SK-N-SH (cell line): ENCODE measurements around the gene KRT71.

ENCODE experiments used
- CHD2 ChIP-seq: fragments of 150-350 bp; IDR thresholded peaks from 2 replicates; pipeline ENCODE4 v1.6.1; 2018; ENCODE audit warnings: low read length; ENCODE audit not compliant: partially characterized antibody
- CTCF ChIP-seq: fragments of 200-600 bp; sonication (generic); IDR thresholded peaks from 2 replicates; pipeline ENCODE4 v1.6.1; 2017; ENCODE audit warnings: antibody characterized with exemption, mild to moderate bottlenecking, moderate library complexity
- EP300 ChIP-seq, 2 experiments: IDR thresholded peaks; 2 replicates each; pipeline versions ENCODE4 v1.4.0 to v1.6.1; 2012; ENCODE audit warnings: borderline replicate concordance in 1 of 2, low read depth in 1 of 2, low read length in 1 of 2
- EZH2phosphoT487 ChIP-seq: fragments of 200-600 bp; sonication (generic); IDR thresholded peaks from 2 replicates; pipeline ENCODE4 v1.6.1; 2017; ENCODE audit warnings: low read depth, mixed run types, mild to moderate bottlenecking, antibody characterized with exemption, moderate library complexity, borderline replicate concordance
- IRF3 ChIP-seq: fragments of 150-350 bp; IDR thresholded peaks from 2 replicates; pipeline ENCODE4 v1.6.1; 2016; ENCODE audit warnings: mild to moderate bottlenecking, low read depth, low read length
- JUND ChIP-seq: IDR thresholded peaks from 2 replicates; pipeline ENCODE4 v1.4.0; 2012
- MAX ChIP-seq: IDR thresholded peaks from 2 replicates; pipeline ENCODE4 v1.4.0; 2012; ENCODE audit warnings: low read depth
- POLR2AphosphoS5 ChIP-seq: IDR thresholded peaks from 2 replicates; pipeline ENCODE4 v1.6.1; 2012; ENCODE audit warnings: low read depth, low read length
- RAD21 ChIP-seq: IDR thresholded peaks from 2 replicates; pipeline ENCODE4 v1.6.1; 2012; ENCODE audit warnings: mild to moderate bottlenecking, low read length
- REST ChIP-seq: IDR thresholded peaks from 2 replicates; pipeline ENCODE4 v1.6.1; 2012; ENCODE audit warnings: mild to moderate bottlenecking, low read depth, low read length, moderate library complexity
- RFX5 ChIP-seq: IDR thresholded peaks from 2 replicates; pipeline ENCODE4 v1.6.1; 2012; ENCODE audit warnings: mild to moderate bottlenecking, improper control_type of control experiment, low read length
- RXRA ChIP-seq: IDR thresholded peaks from 2 replicates; pipeline ENCODE4 v1.4.0; 2012; ENCODE audit warnings: low read depth, mild to moderate bottlenecking, borderline replicate concordance
- SMC3 ChIP-seq: IDR thresholded peaks from 2 replicates; pipeline ENCODE4 v1.6.1; 2012; ENCODE audit warnings: low read depth, low read length, improper control_type of control experiment
- YY1 ChIP-seq: IDR thresholded peaks from 2 replicates; pipeline ENCODE4 v1.4.0; 2012; ENCODE audit warnings: low read depth, mild to moderate bottlenecking

- no peak for TF ChIP-seq MAX
- no peak for TF ChIP-seq CTCF
- no peak for TF ChIP-seq JUND
- no peak for TF ChIP-seq CHD2
- no peak for TF ChIP-seq EZH2phosphoT487
- TF ChIP-seq REST = no peak
- TF ChIP-seq SMC3 = no peak
- no peak for TF ChIP-seq EP300 (IDR thresholded peaks at IDR 0.05; ENCODE audit: borderline replicate concordance in 1 of 2, low read depth in 1 of 2, low read length in 1 of 2)
- TF ChIP-seq RAD21 = no peak
- no peak for TF ChIP-seq IRF3
- no peak for TF ChIP-seq RFX5
- no peak for TF ChIP-seq RXRA
- no peak for TF ChIP-seq POLR2AphosphoS5
- TF ChIP-seq YY1 = no peak
Observed at GRCh38 chr12:52494100-52494499, 58.8 kb downstream of the KRT71 start.
